ENCODE measurements around the gene MARCHF3. TPM values are rescaled to one million over a fixed set of nuclear protein-coding genes. Genes with fewer than 3 reads are reported as not detected.
A peak's percentile ranks its signal among the peaks of the same experiment; 100 is the strongest.

The MARCHF3 gene
- polyA plus RNA-seq, 4 donors = 3.6 to 8.5 (median 5.4) TPM

- H3K4me1 ChIP-seq (ENCODE audit: control insufficient read depth in 3 of 3, insufficient read depth in 2 of 3, low read depth in 1 of 3, low read length in 2 of 3) = peaks cover 2 to 6% (median 5%) of the 10 kb centered on the region in 3 donors
- no peaks in the 10 kb centered on the region for H3K27me3 ChIP-seq (ENCODE audit: control insufficient read depth in 3 of 3, insufficient read depth in 3 of 3, low read length in 3 of 3)
- H3K27ac ChIP-seq (ENCODE audit: low read depth in 1 of 3, low read length in 2 of 3) = no peak overlapping the region
- WGBS, 3 donors = 65 to 100% (median 85%) methylated on average over 2 of the region's 2 CpGs
- H3K36me3 ChIP-seq (ENCODE audit: control insufficient read depth in 3 of 3, insufficient read depth in 2 of 3, low read depth in 1 of 3, low read length in 3 of 3) = no peaks in the 10 kb centered on the region
- no peak for FAIRE-seq
- DNase-seq = no peak
- no peaks in the 10 kb centered on the region for H3K9me3 ChIP-seq (ENCODE audit: control insufficient read depth in 2 of 2, insufficient read depth in 1 of 2, low read depth in 1 of 2, low read length in 1 of 2)
- H3K4me3 ChIP-seq (ENCODE audit: low read depth in 1 of 3, low read length in 3 of 3) = no peak overlapping the region
Measured at GRCh38 chr5:126970517-126971017, 59.8 kb downstream of the MARCHF3 start.

DNA sequence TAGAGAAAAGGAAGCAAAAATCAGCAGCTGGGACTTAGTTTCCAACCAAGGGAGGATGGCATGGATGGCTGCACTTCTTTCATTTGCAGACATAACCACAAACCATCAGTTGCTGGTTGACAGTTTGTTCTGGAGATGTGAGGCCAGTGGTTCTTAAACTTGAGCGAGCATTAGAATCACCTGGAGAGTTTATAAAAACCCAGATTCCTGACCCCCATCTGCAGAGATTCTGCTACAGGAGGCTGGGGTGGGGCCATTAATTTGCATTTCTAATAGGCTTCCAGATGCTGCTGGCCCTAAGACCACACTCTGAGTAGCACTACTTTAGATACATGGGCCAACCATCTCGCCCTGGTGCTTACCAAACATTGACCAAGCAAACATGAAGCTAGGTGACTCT is 60.8 kb downstream of the MARCHF3 start:
- FAIRE-seq (no peak), DNase-seq (no peak)
- 84 to 93% (median 90%) methylated on average over 2 of the region's 2 CpGs for WGBS, 3 donors
- H3K27me3 ChIP-seq (ENCODE audit: control insufficient read depth in 3 of 3, insufficient read depth in 3 of 3, low read length in 3 of 3) = no peaks in the 10 kb centered on the region
- no peak overlapping the region for H3K27ac ChIP-seq (ENCODE audit: low read depth in 1 of 3, low read length in 2 of 3)
- H3K4me3 ChIP-seq (ENCODE audit: low read depth in 1 of 3, low read length in 3 of 3) = no peak overlapping the region
- H3K9me3 ChIP-seq (ENCODE audit: control insufficient read depth in 2 of 2, insufficient read depth in 1 of 2, low read depth in 1 of 2, low read length in 1 of 2) = no peaks in the 10 kb centered on the region
- no peaks in the 10 kb centered on the region for H3K36me3 ChIP-seq (ENCODE audit: control insufficient read depth in 3 of 3, insufficient read depth in 2 of 3, low read depth in 1 of 3, low read length in 3 of 3)
- H3K4me1 ChIP-seq (ENCODE audit: control insufficient read depth in 3 of 3, insufficient read depth in 2 of 3, low read depth in 1 of 3, low read length in 2 of 3) = peaks cover 2 to 6% (median 5%) of the 10 kb centered on the region in 3 donors

GRCh38 chr5:126967808-126968466 is 62.4 kb downstream of the MARCHF3 start:
- no peaks in the 10 kb centered on the region for H3K9me3 ChIP-seq (ENCODE audit: control insufficient read depth in 2 of 2, insufficient read depth in 1 of 2, low read depth in 1 of 2, low read length in 1 of 2)
- H3K4me3 ChIP-seq (ENCODE audit: low read depth in 1 of 3, low read length in 3 of 3) = no peak overlapping the region
- H3K27me3 ChIP-seq (ENCODE audit: control insufficient read depth in 3 of 3, insufficient read depth in 3 of 3, low read length in 3 of 3) = no peaks in the 10 kb centered on the region
- H3K36me3 ChIP-seq (ENCODE audit: control insufficient read depth in 3 of 3, insufficient read depth in 2 of 3, low read depth in 1 of 3, low read length in 3 of 3) = no peaks in the 10 kb centered on the region
- DNase-seq (no peak), FAIRE-seq (no peak)
- H3K27ac ChIP-seq (ENCODE audit: low read depth in 1 of 3, low read length in 2 of 3) = no peak overlapping the region
- 92 to 96% (median 96%) methylated on average over 2 of the region's 2 CpGs for WGBS, 3 donors
- peaks cover 0 to 6% (median 0%) of the 10 kb centered on the region in 3 donors for H3K4me1 ChIP-seq (ENCODE audit: control insufficient read depth in 3 of 3, insufficient read depth in 2 of 3, low read depth in 1 of 3, low read length in 2 of 3)

- Histone ChIP-seq H3K27ac (ENCODE audit: low read depth in 1 of 3, low read length in 2 of 3) (no peak overlapping the region), H3K4me1 (ENCODE audit: control insufficient read depth in 3 of 3, insufficient read depth in 2 of 3, low read depth in 1 of 3, low read length in 2 of 3) (no peaks in the 10 kb centered on the region), H3K27me3 (ENCODE audit: control insufficient read depth in 3 of 3, insufficient read depth in 3 of 3, low read length in 3 of 3) (no peaks in the 10 kb centered on the region), H3K4me3 (ENCODE audit: low read depth in 1 of 3, low read length in 3 of 3) (no peak overlapping the region), H3K9me3 (ENCODE audit: control insufficient read depth in 2 of 2, insufficient read depth in 1 of 2, low read depth in 1 of 2, low read length in 1 of 2) (no peaks in the 10 kb centered on the region), H3K36me3 (ENCODE audit: control insufficient read depth in 3 of 3, insufficient read depth in 2 of 3, low read depth in 1 of 3, low read length in 3 of 3) (no peaks in the 10 kb centered on the region)
- DNase-seq (no peak), FAIRE-seq (no peak)
Measured at GRCh38 chr5:126965487-126965886, 64.9 kb downstream of the MARCHF3 start.

DNA sequence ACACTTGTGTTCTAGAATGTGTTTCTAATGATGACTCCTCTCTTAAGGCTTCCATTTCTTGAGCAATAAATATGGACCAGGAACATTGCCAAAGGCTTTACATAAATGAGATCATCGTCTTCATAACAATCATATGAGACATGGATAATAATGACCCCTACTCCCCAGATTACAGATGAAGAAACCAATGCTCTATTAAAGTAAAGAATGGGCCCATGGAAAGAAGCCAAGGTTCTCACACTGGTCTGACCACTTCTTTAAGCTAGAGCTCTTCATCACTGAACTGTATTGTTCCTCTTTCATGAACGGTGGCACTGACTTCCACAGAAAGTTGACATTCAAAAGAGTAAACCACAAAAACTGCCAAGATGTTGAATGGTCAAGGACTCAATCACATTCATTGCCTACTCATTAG is 65.3 kb downstream of the MARCHF3 start:
- FAIRE-seq = no peak
- no peaks in the 10 kb centered on the region for H3K9me3 ChIP-seq (ENCODE audit: control insufficient read depth in 2 of 2, insufficient read depth in 1 of 2, low read depth in 1 of 2, low read length in 1 of 2)
- no peaks in the 10 kb centered on the region for H3K4me1 ChIP-seq (ENCODE audit: control insufficient read depth in 3 of 3, insufficient read depth in 2 of 3, low read depth in 1 of 3, low read length in 2 of 3)
- WGBS, 3 donors = 25 to 37% (median 34%) methylated on average over 2 of the region's 2 CpGs
- H3K27ac ChIP-seq (ENCODE audit: low read depth in 1 of 3, low read length in 2 of 3) = no peak overlapping the region
- no peaks in the 10 kb centered on the region for H3K36me3 ChIP-seq (ENCODE audit: control insufficient read depth in 3 of 3, insufficient read depth in 2 of 3, low read depth in 1 of 3, low read length in 3 of 3)
- no peaks in the 10 kb centered on the region for H3K27me3 ChIP-seq (ENCODE audit: control insufficient read depth in 3 of 3, insufficient read depth in 3 of 3, low read length in 3 of 3)
- DNase-seq = peak in 1 of 2 donors; percentile 15
- no peak overlapping the region for H3K4me3 ChIP-seq (ENCODE audit: low read depth in 1 of 3, low read length in 3 of 3)

DNA sequence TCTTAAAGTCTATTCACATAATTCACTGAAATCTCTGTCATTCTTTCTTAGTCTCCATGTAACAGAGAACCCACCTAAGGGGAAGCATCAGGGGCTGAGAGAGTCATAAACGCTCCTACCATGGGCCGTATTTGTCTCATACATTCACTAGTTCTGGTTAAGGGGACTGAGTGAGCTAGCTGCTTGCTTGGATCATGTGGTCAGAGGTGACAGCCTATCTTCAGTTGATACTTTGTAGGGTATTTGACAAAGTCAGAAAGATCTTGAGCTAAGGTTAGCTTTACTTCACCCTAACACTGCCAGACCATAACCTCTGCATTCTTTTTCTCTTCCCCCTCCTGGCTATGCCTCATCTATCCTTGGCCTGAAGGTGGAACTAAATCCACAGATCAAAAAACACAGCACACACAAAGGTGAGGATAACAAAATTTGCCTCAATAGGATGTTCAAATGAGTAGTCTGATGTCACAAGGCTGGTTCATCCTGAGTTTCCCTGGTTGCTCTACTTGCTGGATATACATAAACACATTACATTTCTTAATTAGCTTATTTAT is 66.5 kb downstream of the MARCHF3 start:
- no peaks in the 10 kb centered on the region for H3K9me3 ChIP-seq (ENCODE audit: control insufficient read depth in 2 of 2, insufficient read depth in 1 of 2, low read depth in 1 of 2, low read length in 1 of 2)
- no peak overlapping the region for H3K27ac ChIP-seq (ENCODE audit: low read depth in 1 of 3, low read length in 2 of 3)
- H3K4me1 ChIP-seq (ENCODE audit: control insufficient read depth in 3 of 3, insufficient read depth in 2 of 3, low read depth in 1 of 3, low read length in 2 of 3) = no peaks in the 10 kb centered on the region
- WGBS, 3 donors = 92 to 94% (median 94%) methylated on average over 2 of the region's 2 CpGs
- H3K27me3 ChIP-seq (ENCODE audit: control insufficient read depth in 3 of 3, insufficient read depth in 3 of 3, low read length in 3 of 3) = no peaks in the 10 kb centered on the region
- DNase-seq = no peak
- no peak overlapping the region for H3K4me3 ChIP-seq (ENCODE audit: low read depth in 1 of 3, low read length in 3 of 3)
- no peaks in the 10 kb centered on the region for H3K36me3 ChIP-seq (ENCODE audit: control insufficient read depth in 3 of 3, insufficient read depth in 2 of 3, low read depth in 1 of 3, low read length in 3 of 3)
- FAIRE-seq = no peak

DNA sequence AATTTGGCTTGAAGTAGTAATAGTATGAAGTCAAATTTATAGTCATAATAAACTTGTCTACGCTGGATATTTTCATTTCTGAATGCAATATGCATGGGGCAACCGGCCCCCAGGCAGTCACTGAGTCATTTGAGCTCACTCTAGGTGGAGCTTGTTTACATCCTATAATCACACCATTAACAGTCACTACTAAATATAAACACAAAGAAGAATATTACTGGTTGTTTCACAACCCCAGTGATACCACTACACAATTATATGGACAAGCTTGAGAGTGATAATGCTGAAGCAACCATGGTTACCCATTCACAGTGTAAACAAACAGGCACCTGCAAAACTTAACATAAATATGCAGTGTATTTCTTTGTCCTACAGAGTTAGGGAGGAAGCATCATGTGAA is 68.7 kb downstream of the MARCHF3 start:
- Histone ChIP-seq H3K27me3 (ENCODE audit: control insufficient read depth in 3 of 3, insufficient read depth in 3 of 3, low read length in 3 of 3) (no peaks in the 10 kb centered on the region), H3K4me3 (ENCODE audit: low read depth in 1 of 3, low read length in 3 of 3) (no peak overlapping the region), H3K9me3 (ENCODE audit: control insufficient read depth in 2 of 2, insufficient read depth in 1 of 2, low read depth in 1 of 2, low read length in 1 of 2) (no peaks in the 10 kb centered on the region), H3K27ac (ENCODE audit: low read depth in 1 of 3, low read length in 2 of 3) (no peak overlapping the region), H3K4me1 (ENCODE audit: control insufficient read depth in 3 of 3, insufficient read depth in 2 of 3, low read depth in 1 of 3, low read length in 2 of 3) (no peaks in the 10 kb centered on the region), H3K36me3 (ENCODE audit: control insufficient read depth in 3 of 3, insufficient read depth in 2 of 3, low read depth in 1 of 3, low read length in 3 of 3) (no peaks in the 10 kb centered on the region)
- DNase-seq (peak in 1 of 2 donors; percentile 11), FAIRE-seq (no peak)
- WGBS, 3 donors = 69 to 73% (median 71%) methylated on average over 2 of the region's 2 CpGs

- WGBS, 3 donors = 77 to 84% (median 82%) methylated on average over 1 of the region's 1 CpG
- no peaks in the 10 kb centered on the region for H3K9me3 ChIP-seq (ENCODE audit: control insufficient read depth in 2 of 2, insufficient read depth in 1 of 2, low read depth in 1 of 2, low read length in 1 of 2)
- no peak overlapping the region for H3K4me3 ChIP-seq (ENCODE audit: low read depth in 1 of 3, low read length in 3 of 3)
- no peak overlapping the region for H3K27ac ChIP-seq (ENCODE audit: low read depth in 1 of 3, low read length in 2 of 3)
- no peaks in the 10 kb centered on the region for H3K36me3 ChIP-seq (ENCODE audit: control insufficient read depth in 3 of 3, insufficient read depth in 2 of 3, low read depth in 1 of 3, low read length in 3 of 3)
- no peak for FAIRE-seq
- no peaks in the 10 kb centered on the region for H3K27me3 ChIP-seq (ENCODE audit: control insufficient read depth in 3 of 3, insufficient read depth in 3 of 3, low read length in 3 of 3)
- no peaks in the 10 kb centered on the region for H3K4me1 ChIP-seq (ENCODE audit: control insufficient read depth in 3 of 3, insufficient read depth in 2 of 3, low read depth in 1 of 3, low read length in 2 of 3)
- DNase-seq = no peak
Measured at GRCh38 chr5:126961128-126961527, 69.2 kb downstream of the MARCHF3 start.

DNA sequence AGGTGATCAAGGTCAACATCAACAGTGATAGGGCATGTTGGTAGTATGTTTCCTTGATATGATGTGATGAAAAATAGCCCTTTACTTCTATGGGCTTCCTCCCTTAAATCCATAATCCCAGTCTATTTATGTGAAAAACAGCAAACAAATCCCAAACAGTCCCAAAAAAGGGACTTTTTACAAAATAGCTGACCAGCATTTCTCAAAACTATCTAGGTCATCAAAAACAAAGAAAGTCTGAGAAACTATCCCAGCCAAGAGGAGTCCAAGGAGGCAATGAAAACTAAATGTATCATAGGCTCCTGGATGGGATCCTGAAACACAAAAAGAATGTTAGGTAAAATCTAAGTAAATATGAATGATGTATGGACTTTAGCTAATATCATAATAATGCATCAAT is 71.2 kb downstream of the MARCHF3 start:
- FAIRE-seq = no peak

More for the DNA sequence above, 71.2 kb downstream of the MARCHF3 start:
- DNase-seq = no peak
- no peak overlapping the region for H3K4me3 ChIP-seq (ENCODE audit: low read depth in 1 of 3, low read length in 3 of 3)
- H3K36me3 ChIP-seq (ENCODE audit: control insufficient read depth in 3 of 3, insufficient read depth in 2 of 3, low read depth in 1 of 3, low read length in 3 of 3) = no peaks in the 10 kb centered on the region
- no peaks in the 10 kb centered on the region for H3K9me3 ChIP-seq (ENCODE audit: control insufficient read depth in 2 of 2, insufficient read depth in 1 of 2, low read depth in 1 of 2, low read length in 1 of 2)
- no peaks in the 10 kb centered on the region for H3K4me1 ChIP-seq (ENCODE audit: control insufficient read depth in 3 of 3, insufficient read depth in 2 of 3, low read depth in 1 of 3, low read length in 2 of 3)
- H3K27ac ChIP-seq (ENCODE audit: low read depth in 1 of 3, low read length in 2 of 3) = no peak overlapping the region
- H3K27me3 ChIP-seq (ENCODE audit: control insufficient read depth in 3 of 3, insufficient read depth in 3 of 3, low read length in 3 of 3) = no peaks in the 10 kb centered on the region
